GM18907 (cell line): ENCODE measurements around the gene PTTG1.
A peak's percentile ranks its signal among the peaks of the same experiment; 100 is the strongest.
"Not testable (repeated sequence)": the region's sequence is repeated elsewhere in the genome, so short reads cannot be mapped to it uniquely, and the experiment has no call there.

Experiments used
- ATAC-seq: cut with Tn5 transposase; IDR thresholded peaks from one replicate; pipeline ENCODE4 v1.9.1; 2021; ENCODE audit warnings: mild to moderate bottlenecking, moderate library complexity; ENCODE audit not compliant: unreplicated experiment

The PTTG1 gene

GRCh38 chr5:160420331-160420610, 1.4 kb upstream of the PTTG1 start:
- no peak for ATAC-seq

- ATAC-seq: no peak
Observed at GRCh38 chr5:160423099-160423498, 1.4 kb downstream of the PTTG1 start.

GRCh38 chr5:160427607-160428006, 6.0 kb downstream of the PTTG1 start:
- ATAC-seq: no peak

GRCh38 chr5:160432196-160432595, 10.5 kb downstream of the PTTG1 start:
- peak; percentile 45 for ATAC-seq

GRCh38 chr5:160432787-160433186, 11.1 kb downstream of the PTTG1 start:
- ATAC-seq: no peak

GRCh38 chr5:160434022-160434531, 12.4 kb downstream of the PTTG1 start:
- ATAC-seq: peak; percentile 82

GRCh38 chr5:160435532-160435931, 13.9 kb downstream of the PTTG1 start:
- ATAC-seq: no peak

- no peak for ATAC-seq
Observed at GRCh38 chr5:160436017-160436416, 14.4 kb downstream of the PTTG1 start.

GRCh38 chr5:160436661-160437060, 15.0 kb downstream of the PTTG1 start:
- not testable (repeated sequence) for ATAC-seq

- no peak for ATAC-seq
Observed at GRCh38 chr5:160437271-160437670, 15.6 kb downstream of the PTTG1 start.

GRCh38 chr5:160438316-160439204, 16.9 kb downstream of the PTTG1 start:
- peak; percentile 36 for ATAC-seq

- ATAC-seq: peak; percentile 67
Observed at GRCh38 chr5:160439205-160439600, 17.5 kb downstream of the PTTG1 start.

GRCh38 chr5:160441311-160441781, 19.7 kb downstream of the PTTG1 start:
- peak; percentile 38 for ATAC-seq

GRCh38 chr5:160442824-160443431, 21.3 kb downstream of the PTTG1 start:
- ATAC-seq: peak; percentile 26

GRCh38 chr5:160444407-160444806, 22.8 kb downstream of the PTTG1 start:
- ATAC-seq: no peak

- peak; percentile 53 for ATAC-seq
Observed at GRCh38 chr5:160445132-160445531, 23.5 kb downstream of the PTTG1 start.

GRCh38 chr5:160445751-160446150, 24.1 kb downstream of the PTTG1 start:
- no peak for ATAC-seq

- ATAC-seq: no peak
Observed at GRCh38 chr5:160448886-160449285, 27.2 kb downstream of the PTTG1 start.

- no peak for ATAC-seq
Observed at GRCh38 chr5:160449458-160449857, 27.8 kb downstream of the PTTG1 start.

- ATAC-seq: no peak
Observed at GRCh38 chr5:160450164-160450932, 28.7 kb downstream of the PTTG1 start.

- ATAC-seq: no peak
Observed at GRCh38 chr5:160451281-160451680, 29.6 kb downstream of the PTTG1 start.
